Globus pallidus (tissue), 1 donor: ENCODE results near the gene SLC23A2.

ENCODE experiments used
- DNase-seq: peaks from one replicate; pipeline ENCODE4 v3.0.0-alpha.2; 2015; ENCODE audit warnings: low spot score

Gene SLC23A2

GRCh38 chr20:4844751-4845465 is 156.4 kb downstream of the SLC23A2 start:
- no peak for DNase-seq

- DNase-seq, result no peak
Measured at GRCh38 chr20:4844325-4844724, 157.0 kb downstream of the SLC23A2 start.

GRCh38 chr20:4840801-4841200 is 160.5 kb downstream of the SLC23A2 start:
- DNase-seq, result no peak

- no peak for DNase-seq
Measured at GRCh38 chr20:4838526-4838925, 162.8 kb downstream of the SLC23A2 start.

- no peak for DNase-seq
Measured at GRCh38 chr20:4837760-4838159, 163.6 kb downstream of the SLC23A2 start.

GRCh38 chr20:4836935-4837334 is 164.4 kb downstream of the SLC23A2 start:
- no peak for DNase-seq

- no peak for DNase-seq
Measured at GRCh38 chr20:4836473-4836872, 164.8 kb downstream of the SLC23A2 start.

GRCh38 chr20:4835244-4836177 is 165.8 kb downstream of the SLC23A2 start:
- DNase-seq, result peak; percentile 54

- DNase-seq, result no peak
Measured at GRCh38 chr20:4833074-4833728, 168.1 kb downstream of the SLC23A2 start.

- no peak for DNase-seq
Measured at GRCh38 chr20:4832469-4832868, 168.8 kb downstream of the SLC23A2 start.

GRCh38 chr20:4830696-4831095 is 170.6 kb downstream of the SLC23A2 start:
- no peak for DNase-seq

- DNase-seq, result no peak
Measured at GRCh38 chr20:4830259-4830658, 171.1 kb downstream of the SLC23A2 start.

- DNase-seq, result no peak
Measured at GRCh38 chr20:4829514-4830215, 171.6 kb downstream of the SLC23A2 start.

- no peak for DNase-seq
Measured at GRCh38 chr20:4828830-4829513, 172.3 kb downstream of the SLC23A2 start.

- peak; percentile 29 for DNase-seq
Measured at GRCh38 chr20:4821590-4821989, 179.7 kb downstream of the SLC23A2 start.

GRCh38 chr20:4820806-4821518 is 180.3 kb downstream of the SLC23A2 start:
- DNase-seq, result peak; percentile 90

- DNase-seq, result no peak
Measured at GRCh38 chr20:4819901-4820300, 181.4 kb downstream of the SLC23A2 start.

- DNase-seq, result no peak
Measured at GRCh38 chr20:4817230-4817671, 184.1 kb downstream of the SLC23A2 start.

- no peak for DNase-seq
Measured at GRCh38 chr20:4815628-4816027, 185.7 kb downstream of the SLC23A2 start.

GRCh38 chr20:4814696-4815252 is 186.5 kb downstream of the SLC23A2 start:
- peak; percentile 43 for DNase-seq
